Muscle layer of colon (tissue), 2 donors: Measurements from ENCODE around the gene S1PR5.
A peak's percentile ranks its signal among the peaks of the same experiment; 100 is the strongest.

Experiments
- H3K27ac ChIP-seq: one replicate; pipeline ENCODE4 v1.7.0; 2013; ENCODE audit warnings: low read depth, mild to moderate bottlenecking, low read length, moderate library complexity
- H3K27me3 ChIP-seq, 2 donors: one replicate each; pipeline ENCODE4 v1.7.0; 2013; ENCODE audit warnings: low read length in 2 of 2, mild to moderate bottlenecking in 2 of 2; ENCODE audit not compliant: insufficient read depth in 2 of 2, control insufficient read depth in 1 of 2
- H3K36me3 ChIP-seq: one replicate; pipeline ENCODE4 v1.7.0; 2013; ENCODE audit warnings: mild to moderate bottlenecking, low read length; ENCODE audit not compliant: insufficient read depth
- H3K4me1 ChIP-seq: one replicate; pipeline ENCODE4 v1.7.0; 2013; ENCODE audit warnings: mild to moderate bottlenecking, low read length; ENCODE audit not compliant: insufficient read depth
- H3K4me3 ChIP-seq, 2 donors: one replicate each; pipeline ENCODE4 v1.7.0; 2013; ENCODE audit warnings: low read length in 2 of 2, low read depth in 1 of 2, mild to moderate bottlenecking in 1 of 2, moderate library complexity in 1 of 2
- H3K9ac ChIP-seq: one replicate; pipeline ENCODE4 v1.7.0; 2013; ENCODE audit warnings: low read length
- H3K9me3 ChIP-seq: one replicate; pipeline ENCODE4 v1.7.0; 2013; ENCODE audit warnings: mild to moderate bottlenecking, low read length
- donor health status: abdominal sarcoma.
- donor health status: Adenocarcinoma of cecum.

Gene S1PR5

DNA sequence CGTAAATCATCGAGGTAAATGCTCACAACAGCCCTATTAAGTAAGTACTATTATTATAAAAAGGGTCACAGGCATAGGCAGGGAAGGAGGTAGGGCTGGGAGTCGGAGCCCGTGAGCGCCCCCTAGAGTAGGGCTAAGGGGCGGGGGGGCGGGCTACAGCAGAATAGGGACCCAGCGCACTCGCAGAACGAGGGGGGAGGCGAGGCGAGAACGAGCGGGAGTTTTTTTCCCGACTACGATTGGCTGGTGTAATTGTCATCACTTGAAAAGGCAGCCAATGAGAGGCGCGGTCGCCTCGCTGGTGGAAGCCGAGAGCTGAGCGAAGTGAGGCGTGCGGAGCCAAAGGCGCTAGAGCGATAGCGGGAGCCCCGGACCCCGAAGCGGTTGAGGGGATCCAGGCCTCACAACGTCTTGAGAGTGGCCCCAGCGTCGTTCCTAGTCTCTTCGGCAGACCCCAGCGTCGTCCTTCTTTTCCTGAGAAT is 38.3 kb downstream of the S1PR5 start:
- no peak overlapping the region for H3K27ac ChIP-seq
- H3K4me3 ChIP-seq, result peak overlapping the region; percentile 36 to 63
- no peaks in the 10 kb centered on the region for H3K36me3 ChIP-seq
- no peaks in the 10 kb centered on the region for H3K9me3 ChIP-seq
- no peaks in the 10 kb centered on the region for H3K27me3 ChIP-seq
- peak overlapping the region; percentile 25 for H3K9ac ChIP-seq
- peaks cover 9% of the 10 kb centered on the region for H3K4me1 ChIP-seq

DNA sequence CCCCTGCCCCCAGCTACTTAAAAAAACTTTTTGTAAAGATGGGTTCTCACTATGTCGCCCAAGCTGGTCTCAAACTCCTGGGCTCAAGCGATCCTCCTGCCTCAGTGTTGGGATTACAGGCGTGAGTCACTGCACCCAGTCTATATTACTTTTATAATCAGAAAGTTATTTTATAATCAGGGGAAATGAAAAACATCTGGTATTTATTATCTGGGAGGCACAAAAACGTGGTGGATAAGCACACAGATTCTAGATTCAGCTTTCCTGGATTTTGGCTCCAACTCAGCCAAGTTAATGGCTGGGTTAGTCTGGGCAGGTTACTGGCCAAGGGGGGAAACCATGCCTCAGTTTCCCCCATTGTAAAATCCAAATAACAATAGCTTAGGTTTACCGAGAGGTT is 38.8 kb downstream of the S1PR5 start:
- Histone ChIP-seq H3K27me3 (no peaks in the 10 kb centered on the region), H3K9me3 (no peaks in the 10 kb centered on the region), H3K27ac (no peak overlapping the region), H3K4me1 (peaks cover 9% of the 10 kb centered on the region), H3K4me3 (peak overlapping the region in 1 of 2 donors; percentile 28), H3K36me3 (no peaks in the 10 kb centered on the region), H3K9ac (no peak overlapping the region)

DNA sequence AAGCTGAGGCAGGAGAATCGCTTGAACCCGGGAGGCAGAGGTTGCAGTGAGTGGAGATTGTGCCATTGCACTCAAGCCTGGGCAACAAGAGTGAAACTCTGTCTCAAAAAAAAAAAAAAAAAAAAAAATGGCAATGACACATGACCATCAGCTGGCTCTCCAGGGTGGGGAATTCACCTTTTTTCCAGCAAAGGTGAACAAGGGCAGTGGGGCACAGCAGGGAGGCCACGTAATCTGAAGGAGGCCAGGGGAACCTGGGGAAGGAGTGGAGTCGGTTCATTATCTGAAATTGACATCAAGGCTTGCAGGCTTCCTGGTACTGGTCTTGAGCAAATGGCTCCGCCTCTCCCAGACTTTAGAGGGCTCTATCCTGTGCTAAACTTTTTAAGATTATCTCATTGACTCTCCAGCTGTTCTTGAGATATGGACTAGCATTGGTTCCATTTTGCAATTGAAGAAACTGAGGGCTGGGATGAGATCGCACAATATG is 42.2 kb downstream of the S1PR5 start:
- H3K9me3 ChIP-seq, result no peaks in the 10 kb centered on the region
- peaks cover 9% of the 10 kb centered on the region for H3K4me1 ChIP-seq
- no peak overlapping the region for H3K9ac ChIP-seq
- H3K36me3 ChIP-seq, result no peaks in the 10 kb centered on the region
- no peaks in the 10 kb centered on the region for H3K27me3 ChIP-seq
- H3K4me3 ChIP-seq, result no peak overlapping the region
- no peak overlapping the region for H3K27ac ChIP-seq

DNA sequence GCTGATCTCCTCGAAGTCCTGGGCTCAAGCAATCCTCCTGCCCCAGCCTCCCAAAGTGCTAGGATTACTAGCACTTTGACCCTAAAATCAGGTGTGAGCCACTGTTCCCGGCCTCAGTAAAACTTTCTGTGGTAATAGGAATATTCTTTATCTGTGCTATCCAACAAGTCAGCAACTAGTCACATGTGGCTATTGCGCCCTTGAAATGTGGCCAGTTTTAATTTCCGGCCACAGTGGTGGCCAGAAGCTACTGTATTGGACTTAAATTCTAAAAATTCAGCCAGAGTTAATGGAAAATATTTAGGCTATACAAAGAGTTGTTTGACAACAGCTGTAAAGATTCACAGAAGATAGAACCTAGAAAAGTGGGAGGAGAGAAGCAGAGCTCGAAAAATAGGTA is 44.1 kb downstream of the S1PR5 start:
- H3K27me3 ChIP-seq, result no peaks in the 10 kb centered on the region
- H3K4me1 ChIP-seq, result peaks cover under 1% of the 10 kb centered on the region
- H3K9ac ChIP-seq, result no peak overlapping the region
- no peak overlapping the region for H3K4me3 ChIP-seq
- no peaks in the 10 kb centered on the region for H3K36me3 ChIP-seq
- H3K9me3 ChIP-seq, result no peaks in the 10 kb centered on the region
- H3K27ac ChIP-seq, result no peak overlapping the region

DNA sequence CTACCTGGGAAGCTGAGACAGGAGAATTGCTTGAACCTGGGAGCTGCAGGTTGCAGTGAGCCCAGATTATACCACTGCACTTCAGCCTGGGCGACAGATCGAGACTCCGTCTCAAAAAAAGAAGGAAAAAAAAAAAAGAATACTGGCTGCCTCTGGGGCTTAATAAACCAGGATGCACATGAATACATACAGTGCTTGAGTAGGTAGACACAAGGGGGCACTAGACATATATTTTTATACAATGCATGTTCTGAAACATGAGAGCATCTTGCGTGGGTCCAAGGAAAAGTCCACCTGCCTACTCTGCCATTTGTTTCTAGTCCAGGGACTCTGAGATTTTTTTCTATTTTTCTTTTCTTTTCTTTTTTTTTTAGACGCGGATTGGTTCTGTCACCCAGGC is 45.3 kb downstream of the S1PR5 start:
- H3K9me3 ChIP-seq, result no peaks in the 10 kb centered on the region
- H3K9ac ChIP-seq, result no peak overlapping the region
- peaks cover 5% of the 10 kb centered on the region for H3K36me3 ChIP-seq
- no peak overlapping the region for H3K27ac ChIP-seq
- H3K4me3 ChIP-seq, result no peak overlapping the region
- H3K27me3 ChIP-seq, result no peaks in the 10 kb centered on the region
- H3K4me1 ChIP-seq, result no peaks in the 10 kb centered on the region

DNA sequence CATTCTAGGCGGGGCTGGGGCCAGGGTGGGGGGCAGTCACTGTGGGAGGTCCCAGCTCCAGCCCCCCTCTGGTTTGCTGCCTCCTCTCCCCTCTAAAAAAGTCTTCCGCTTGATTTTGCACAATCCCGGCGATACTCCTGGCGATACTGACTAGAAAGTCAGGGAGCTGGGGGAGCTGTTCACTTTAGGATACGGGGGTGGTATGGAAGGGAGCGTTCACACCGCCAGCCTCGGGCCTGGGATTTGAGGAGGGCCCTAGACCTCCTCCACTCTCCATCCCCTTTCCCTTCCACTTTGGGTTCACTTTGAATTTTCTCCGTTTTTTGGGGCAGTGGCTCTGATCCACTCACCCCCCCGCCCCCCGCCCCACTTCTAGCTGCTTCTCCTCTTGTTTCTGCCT is 49.1 kb downstream of the S1PR5 start:
- Histone ChIP-seq H3K27me3 (no peaks in the 10 kb centered on the region), H3K9me3 (no peaks in the 10 kb centered on the region), H3K36me3 (peaks cover 20% of the 10 kb centered on the region), H3K4me3 (no peak overlapping the region), H3K4me1 (no peaks in the 10 kb centered on the region), H3K27ac (no peak overlapping the region), H3K9ac (no peak overlapping the region)

DNA sequence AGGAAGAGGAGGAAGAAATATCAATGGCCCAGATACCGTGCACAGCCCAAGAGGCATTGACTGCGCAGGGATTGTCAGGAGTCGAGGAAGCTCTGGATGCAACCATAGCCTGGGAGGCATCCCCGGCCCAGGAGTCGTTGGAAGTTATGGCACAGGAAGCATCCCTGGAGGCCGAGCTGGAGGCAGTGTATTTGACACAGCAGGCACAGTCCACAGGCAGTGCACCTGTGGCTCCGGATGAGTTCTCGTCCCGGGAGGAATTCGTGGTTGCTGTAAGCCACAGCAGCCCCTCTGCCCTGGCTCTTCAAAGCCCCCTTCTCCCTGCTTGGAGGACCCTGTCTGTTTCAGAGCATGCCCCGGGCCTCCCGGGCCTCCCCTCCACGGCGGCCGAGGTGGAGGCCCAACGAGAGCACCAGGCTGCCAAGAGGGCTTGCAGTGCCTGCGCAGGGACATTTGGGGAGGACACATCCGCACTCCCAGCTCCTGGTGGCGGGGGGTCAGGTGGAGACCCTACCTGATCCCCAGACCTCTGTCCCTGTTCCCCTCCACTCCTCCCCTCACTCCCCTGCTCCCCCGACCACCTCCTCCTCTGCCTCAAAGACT is 50.0 kb downstream of the S1PR5 start:
- peaks cover 20% of the 10 kb centered on the region for H3K36me3 ChIP-seq
- no peaks in the 10 kb centered on the region for H3K9me3 ChIP-seq
- H3K4me1 ChIP-seq, result no peaks in the 10 kb centered on the region
- no peak overlapping the region for H3K9ac ChIP-seq
- no peak overlapping the region for H3K4me3 ChIP-seq
- no peak overlapping the region for H3K27ac ChIP-seq
- H3K27me3 ChIP-seq, result no peaks in the 10 kb centered on the region

DNA sequence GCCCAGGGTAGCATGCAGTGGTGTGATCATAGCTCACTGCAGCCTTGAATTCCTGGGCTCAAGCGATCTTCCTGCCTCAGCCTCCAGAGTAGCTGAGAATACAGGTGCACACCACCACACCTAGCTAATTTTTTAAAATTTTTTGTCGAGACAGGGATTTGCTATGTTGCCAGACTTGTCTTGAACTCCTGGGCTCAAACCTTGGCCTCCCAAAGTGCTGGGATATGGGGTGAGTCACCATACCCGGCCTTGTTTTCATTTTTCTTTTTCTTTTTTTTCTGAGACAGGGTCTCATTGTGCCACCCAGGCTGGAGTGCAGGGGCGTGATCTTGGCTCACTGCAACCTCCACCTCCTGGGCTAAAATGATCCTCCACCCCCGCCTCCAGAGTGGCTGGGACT is 52.8 kb downstream of the S1PR5 start:
- Histone ChIP-seq H3K4me3 (no peak overlapping the region), H3K4me1 (peaks cover 5% of the 10 kb centered on the region), H3K36me3 (peaks cover 24% of the 10 kb centered on the region), H3K27me3 (no peaks in the 10 kb centered on the region), H3K9me3 (no peaks in the 10 kb centered on the region), H3K27ac (no peak overlapping the region), H3K9ac (no peak overlapping the region)
